ENCODE measurements around the gene RNF150.

RNF150 gene

GRCh38 chr4:140969296-140969695, 164.0 kb downstream of the RNF150 start:
- DNase-seq = no peak

DNA sequence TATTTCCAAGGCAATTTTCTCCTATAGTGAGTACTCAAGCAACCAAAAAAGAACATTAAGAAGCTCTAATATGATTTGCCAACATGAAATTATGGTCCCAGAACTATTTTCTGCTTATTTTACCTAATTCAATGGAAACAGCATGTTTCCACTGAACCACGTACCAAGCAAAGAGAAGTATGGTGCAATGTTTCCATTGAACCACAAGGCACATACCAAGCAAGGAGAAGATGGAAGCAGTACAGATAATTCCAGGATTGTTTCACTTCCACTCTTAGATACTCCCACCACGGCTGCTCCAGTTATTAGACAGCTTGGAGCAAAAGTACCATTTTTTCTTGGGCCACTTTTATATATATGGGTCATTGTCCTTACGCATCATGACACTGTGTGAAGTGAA, 164.9 kb downstream of the RNF150 start:
- DNase-seq = no peak

DNA sequence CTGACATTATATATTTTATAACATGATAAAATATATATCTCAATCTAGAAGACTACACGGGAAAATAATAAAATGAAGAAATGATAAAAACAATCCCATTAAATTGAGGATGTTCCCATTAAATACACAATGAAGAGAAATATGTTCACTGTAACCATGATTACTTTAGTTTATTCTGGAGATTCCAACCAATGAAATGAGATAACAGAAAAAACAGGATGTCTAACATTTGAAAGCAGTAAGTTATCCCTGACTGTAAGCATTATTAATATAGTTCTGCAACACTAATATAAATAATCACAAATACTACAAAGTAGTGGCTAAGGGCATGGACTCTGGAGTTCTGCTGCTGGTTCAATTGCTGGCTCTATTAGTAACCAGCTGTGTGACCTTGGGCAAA, 169.4 kb downstream of the RNF150 start:
- DNase-seq = no peak

- DNase-seq = no peak
Measured at GRCh38 chr4:140955641-140956040, 177.6 kb downstream of the RNF150 start.

DNA sequence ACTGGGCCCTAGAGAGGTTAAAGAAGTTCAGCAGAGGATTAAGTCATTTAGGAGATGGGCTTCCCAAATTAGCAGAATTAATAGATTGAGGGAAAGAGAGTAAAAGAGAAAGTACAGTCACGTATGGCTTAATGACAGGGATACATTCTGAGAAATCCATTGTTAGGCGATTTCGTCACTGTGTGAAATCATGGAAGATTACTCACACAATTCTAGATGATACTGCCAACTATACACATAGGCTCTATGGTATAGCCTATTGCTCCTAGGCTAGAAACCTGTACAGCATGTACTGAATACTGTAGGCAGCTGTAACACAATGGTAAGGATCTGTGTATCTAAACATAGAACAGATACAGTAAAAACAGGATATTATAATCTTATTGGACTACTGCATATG, 180.6 kb downstream of the RNF150 start:
- no peak for DNase-seq

DNA sequence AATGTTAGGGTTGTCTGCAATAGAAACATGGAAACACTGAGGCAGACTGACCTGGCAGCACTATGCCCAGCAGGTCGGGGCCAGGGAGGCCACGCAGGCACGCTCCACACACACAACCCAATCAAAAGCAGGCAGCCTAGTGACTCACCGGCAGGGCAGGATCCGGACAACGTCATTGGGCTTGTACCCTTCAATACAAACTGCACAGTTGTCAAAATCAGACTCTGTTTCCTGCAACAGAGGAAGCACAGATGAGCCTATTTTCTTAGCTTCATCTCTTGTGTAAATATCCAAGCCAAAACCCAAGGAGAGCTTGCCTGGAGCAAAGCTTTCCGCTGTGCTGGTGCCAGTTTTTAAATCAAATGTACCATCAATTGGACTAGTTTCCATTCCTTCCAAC, 185.8 kb downstream of the RNF150 start:
- DNase-seq = no peak

GRCh38 chr4:140945106-140945505, 188.2 kb downstream of the RNF150 start:
- DNase-seq = no peak

DNA sequence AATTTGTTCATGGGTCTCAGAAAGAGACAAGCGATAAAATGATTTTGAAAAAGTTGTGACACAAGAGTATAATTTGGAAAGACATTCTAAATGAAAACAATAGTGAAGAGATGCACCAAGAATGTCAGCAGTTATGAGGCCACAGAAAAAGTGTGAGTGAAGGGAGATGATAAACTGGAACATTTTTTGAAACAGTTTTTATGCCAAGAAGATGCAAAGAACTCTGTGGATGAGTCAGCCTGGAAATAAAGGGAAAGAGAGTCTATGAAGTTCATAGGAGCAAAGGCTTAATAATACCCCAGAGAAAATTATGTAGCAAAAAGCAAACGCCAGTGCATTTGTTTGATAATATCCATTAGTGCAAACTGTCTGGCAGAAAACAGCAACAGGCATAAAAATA, 188.7 kb downstream of the RNF150 start:
- DNase-seq = no peak

- no peak for DNase-seq
Measured at GRCh38 chr4:140944199-140944515, 189.1 kb downstream of the RNF150 start.

DNA sequence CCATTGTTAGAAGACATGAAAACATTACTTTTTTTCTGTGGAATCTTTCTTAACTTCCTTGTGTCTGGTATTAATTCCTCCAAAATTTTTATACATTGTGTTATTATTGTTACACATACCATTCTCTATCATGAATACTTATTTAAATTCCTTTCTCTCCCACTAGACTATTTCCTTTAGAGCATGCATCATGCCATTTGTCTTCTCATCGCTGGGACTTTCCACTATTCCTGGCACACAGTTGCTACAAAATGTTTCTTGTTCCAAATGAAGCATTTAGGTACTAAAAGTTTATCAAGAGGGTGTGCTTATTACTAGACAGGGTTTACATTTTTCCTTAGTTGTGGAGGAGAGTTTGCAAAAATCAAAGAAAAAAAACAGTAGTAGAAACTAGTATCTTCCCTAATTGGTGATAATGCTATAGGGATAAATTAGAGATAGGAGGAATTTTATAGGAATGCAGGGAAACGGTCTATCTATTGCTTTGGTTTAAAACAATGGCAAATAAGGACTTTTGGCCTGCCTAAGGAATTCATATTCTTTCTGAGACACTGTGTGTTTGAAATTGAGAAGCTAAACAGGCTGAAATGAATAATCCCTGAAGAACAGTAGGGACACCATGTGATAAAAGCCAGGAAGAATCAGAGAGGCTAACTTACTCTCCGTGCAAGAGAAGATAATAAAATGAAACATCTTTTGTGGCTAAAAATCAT, 189.6 kb downstream of the RNF150 start:
- no peak for DNase-seq

GRCh38 chr4:140940589-140940988, 192.7 kb downstream of the RNF150 start:
- DNase-seq = no peak

- no peak for DNase-seq
Measured at GRCh38 chr4:140937866-140938265, 195.4 kb downstream of the RNF150 start.

- no peak for DNase-seq
Measured at GRCh38 chr4:140935254-140935653, 198.0 kb downstream of the RNF150 start.

DNA sequence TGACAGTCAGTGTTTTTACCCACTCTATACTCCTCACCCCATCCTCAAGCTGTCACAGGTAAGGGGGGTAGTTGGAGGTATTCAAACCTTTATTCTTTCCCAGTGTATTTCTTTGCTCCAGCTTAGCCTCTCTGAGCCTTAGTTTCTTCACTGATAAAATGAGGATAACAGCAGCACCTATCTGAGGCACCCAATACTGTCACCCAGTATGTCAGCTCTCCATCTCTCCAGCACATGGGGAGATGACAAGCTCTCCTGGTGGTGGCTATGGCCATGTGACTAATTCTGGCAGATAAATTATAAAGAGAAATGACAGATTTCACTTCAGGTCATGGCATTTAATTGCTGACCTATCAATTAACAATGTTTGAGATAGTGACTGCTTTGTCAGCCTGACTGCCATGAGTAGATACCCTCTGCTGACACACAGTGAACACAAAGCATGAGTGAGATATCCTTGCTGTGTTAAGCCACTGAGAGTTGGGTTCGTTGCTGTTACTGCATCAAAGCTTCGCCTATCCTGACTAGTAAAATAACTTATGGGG, 200.7 kb downstream of the RNF150 start:
- DNase-seq = no peak

- no peak for DNase-seq
Measured at GRCh38 chr4:140931911-140932310, 201.4 kb downstream of the RNF150 start.

GRCh38 chr4:140930557-140930956, 202.7 kb downstream of the RNF150 start:
- DNase-seq = no peak

DNA sequence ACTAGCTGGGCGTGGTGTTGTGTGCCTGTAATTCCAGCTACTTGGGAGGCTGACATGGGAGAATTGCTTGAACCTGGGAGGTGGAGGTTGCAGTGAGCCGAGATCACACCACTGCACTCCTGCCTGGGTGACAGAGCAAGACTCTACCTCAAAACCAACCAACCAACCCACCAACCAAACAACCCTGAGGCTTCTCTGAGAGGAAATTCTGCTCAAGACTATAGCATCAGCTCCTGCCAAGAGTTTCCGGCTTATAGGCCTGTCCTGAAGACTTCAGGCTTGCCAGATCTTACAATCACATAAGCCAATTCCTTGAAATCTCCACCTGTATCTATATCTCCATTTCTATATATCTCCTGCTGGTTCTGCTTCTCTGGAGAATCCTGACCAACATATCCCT, 203.3 kb downstream of the RNF150 start:
- no peak for DNase-seq

DNA sequence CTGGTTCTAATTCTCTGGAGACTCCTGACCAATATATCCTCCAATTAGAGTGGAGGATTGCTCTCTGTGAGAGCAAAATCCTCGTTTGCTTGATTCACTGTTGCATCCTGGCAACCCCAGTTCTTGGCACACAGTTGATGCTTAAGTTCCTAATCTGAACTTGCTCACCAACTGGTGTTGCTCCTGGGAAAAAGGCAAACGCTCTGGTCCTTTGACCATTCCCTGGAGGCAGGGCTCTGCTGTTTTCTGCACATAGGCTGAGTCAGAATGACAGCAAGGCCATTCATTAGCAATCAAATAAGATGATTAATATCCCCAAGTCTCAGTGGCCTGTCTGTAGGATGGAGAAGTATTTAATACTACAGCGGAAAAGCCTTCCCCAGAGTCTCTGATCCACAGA, 204.4 kb downstream of the RNF150 start:
- no peak for DNase-seq

DNA sequence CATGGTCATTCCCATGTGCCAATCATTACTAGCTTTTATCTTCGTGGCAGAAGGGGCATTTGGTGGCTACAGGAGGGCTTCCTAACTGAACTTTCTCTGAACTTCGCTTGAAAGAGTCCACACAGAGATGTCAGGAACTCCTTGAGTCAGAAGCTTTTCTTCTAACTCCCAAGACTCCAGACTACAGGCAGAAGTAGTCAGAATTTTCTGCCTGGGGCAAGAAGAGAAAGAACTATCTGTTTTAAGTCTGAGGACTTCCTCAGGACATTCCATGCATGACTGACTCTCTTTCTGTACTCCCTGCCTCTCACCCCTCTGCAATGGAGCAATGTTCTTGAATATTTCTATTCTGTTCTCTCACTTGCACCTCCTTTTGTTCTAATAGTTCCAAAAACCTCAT, 206.6 kb downstream of the RNF150 start:
- no peak for DNase-seq

DNA sequence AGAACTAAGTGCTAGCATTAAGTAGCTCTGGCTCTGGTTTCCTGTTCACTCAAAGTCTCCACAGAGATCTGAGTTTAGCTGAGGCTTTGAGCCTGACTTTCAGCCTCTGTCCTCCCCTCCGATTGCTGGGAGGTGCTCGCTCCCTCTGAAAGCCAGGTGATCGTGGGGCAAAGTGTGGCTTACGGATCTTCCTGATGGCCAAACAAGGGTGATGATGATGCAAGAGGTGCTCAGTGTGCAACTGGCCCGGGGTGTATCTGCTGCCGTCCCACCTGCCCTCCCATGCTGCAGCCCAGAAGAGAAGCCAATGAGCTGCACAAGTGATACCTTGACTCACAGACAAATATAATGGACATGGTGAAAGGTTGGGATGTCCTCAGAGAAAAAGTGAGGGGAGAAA, 207.9 kb downstream of the RNF150 start:
- no peak for DNase-seq

GRCh38 chr4:140924761-140925392, 208.4 kb downstream of the RNF150 start:
- no peak for DNase-seq

GRCh38 chr4:140906993-140907962, 226.0 kb downstream of the RNF150 start:
- DNase-seq = no peak

DNA sequence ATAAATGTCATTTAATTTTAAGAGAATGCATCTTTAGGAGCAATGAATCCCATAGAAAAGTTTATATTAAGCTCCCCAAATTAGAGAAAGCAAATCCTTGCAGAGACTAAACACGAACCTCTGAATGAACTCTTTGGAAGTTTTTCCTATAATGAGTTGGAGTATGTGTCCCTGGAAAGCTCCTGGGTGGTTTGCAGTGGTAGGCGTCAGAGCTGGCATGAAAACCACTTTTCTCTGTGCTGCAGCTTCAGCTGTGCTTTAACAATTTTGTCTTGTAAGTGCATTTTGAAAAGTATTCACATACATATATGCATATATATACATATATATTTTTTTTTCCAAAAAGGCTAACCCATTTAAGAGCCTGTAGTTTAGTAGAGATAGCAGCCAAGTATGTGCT, 228.4 kb downstream of the RNF150 start:
- DNase-seq = no peak
